ENCODE data around the gene GRIK1.

The GRIK1 gene

GRCh38 chr21:29641635-29642550 is 297.9 kb downstream of the GRIK1 start:
- POLR2A ChIA-PET (ENCODE audit: low non-redundant PET), result no interaction called here

DNA sequence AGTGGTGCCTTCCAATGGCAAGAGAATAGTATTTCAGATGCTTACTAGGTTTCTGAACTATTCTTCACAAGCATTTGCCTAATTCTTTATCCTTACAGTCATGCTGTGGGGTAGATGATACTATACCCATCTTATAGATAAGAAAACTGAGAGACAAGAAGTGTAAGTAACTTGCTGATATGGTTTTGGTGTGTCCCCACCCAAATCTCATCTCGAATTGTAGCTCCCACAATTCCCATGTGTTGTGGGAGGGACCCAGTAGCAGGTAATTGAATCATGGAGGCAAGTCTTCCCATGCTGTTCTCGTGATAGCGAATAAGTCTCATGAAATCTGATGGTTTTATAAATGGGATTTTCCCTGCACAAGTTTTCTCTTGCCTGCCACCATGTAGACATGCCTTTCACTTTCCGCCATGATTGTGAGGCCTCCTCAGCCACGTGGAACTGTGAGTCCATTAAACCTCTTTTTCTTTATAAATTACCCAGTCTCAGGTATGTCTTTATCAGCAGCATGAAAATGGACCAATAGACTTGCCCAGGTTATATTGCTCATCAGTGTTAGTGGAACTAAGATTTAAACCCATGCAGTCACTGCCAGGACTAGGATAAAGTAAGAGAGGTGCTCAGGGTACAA is 298.7 kb downstream of the GRIK1 start:
- H3K27ac ChIP-seq, result no peak overlapping the region
- POLR2A ChIA-PET (ENCODE audit: low non-redundant PET), result no interaction called here
- TF ChIP-seq, protein P1, sequence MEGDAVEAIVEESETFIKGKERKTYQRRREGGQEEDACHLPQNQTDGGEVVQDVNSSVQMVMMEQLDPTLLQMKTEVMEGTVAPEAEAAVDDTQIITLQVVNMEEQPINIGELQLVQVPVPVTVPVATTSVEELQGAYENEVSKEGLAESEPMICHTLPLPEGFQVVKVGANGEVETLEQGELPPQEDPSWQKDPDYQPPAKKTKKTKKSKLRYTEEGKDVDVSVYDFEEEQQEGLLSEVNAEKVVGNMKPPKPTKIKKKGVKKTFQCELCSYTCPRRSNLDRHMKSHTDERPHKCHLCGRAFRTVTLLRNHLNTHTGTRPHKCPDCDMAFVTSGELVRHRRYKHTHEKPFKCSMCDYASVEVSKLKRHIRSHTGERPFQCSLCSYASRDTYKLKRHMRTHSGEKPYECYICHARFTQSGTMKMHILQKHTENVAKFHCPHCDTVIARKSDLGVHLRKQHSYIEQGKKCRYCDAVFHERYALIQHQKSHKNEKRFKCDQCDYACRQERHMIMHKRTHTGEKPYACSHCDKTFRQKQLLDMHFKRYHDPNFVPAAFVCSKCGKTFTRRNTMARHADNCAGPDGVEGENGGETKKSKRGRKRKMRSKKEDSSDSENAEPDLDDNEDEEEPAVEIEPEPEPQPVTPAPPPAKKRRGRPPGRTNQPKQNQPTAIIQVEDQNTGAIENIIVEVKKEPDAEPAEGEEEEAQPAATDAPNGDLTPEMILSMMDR (conservative IDR thresholded peaks at IDR 0.05; ENCODE audit: low read depth), result no peak
- no peak for DNase-seq (ENCODE audit: low spot score)
- CTCF ChIA-PET, result no interaction called here

More at GRCh38 chr21:29641635-29642550, 297.9 kb downstream of the GRIK1 start:
- CTCF ChIA-PET, result no interaction called here
- DNase-seq (ENCODE audit: low spot score), result no peak
- H3K27ac ChIP-seq, result no peak overlapping the region
- TF ChIP-seq, protein P1 (conservative IDR thresholded peaks at IDR 0.05; ENCODE audit: low read depth), result no peak

DNA sequence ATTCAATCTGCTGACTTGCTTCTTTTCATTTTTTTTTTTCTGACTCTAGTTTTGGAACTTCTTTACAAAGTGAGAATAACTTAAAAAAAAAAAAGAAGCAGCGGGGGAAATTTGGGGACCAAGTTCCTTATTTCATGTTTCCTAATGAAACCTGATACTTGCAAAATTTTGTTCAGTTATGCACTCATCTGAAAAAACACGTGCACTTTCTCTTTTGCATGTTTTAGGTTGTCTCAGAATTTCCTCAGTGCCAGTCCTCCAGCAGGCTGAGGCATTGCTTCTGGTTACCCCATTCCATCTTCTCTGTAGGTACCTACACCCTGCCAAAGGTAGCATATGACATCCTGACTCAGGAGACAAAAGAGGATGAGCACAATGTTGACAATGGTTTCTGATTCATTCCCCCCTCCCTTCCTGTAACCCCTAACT is 299.7 kb downstream of the GRIK1 start:
- CTCF ChIA-PET, result no interaction called here
- POLR2A ChIA-PET (ENCODE audit: low non-redundant PET), result no interaction called here
- DNase-seq (ENCODE audit: low spot score), result no peak
- H3K27ac ChIP-seq, result no peak overlapping the region
- TF ChIP-seq, protein P1 (conservative IDR thresholded peaks at IDR 0.05; ENCODE audit: low read depth), result no peak

GRCh38 chr21:29639366-29640079 is 300.3 kb downstream of the GRIK1 start:
- DNase-seq (ENCODE audit: low spot score), result no peak
- H3K27ac ChIP-seq, result no peak overlapping the region
- ChIA-PET POLR2A (ENCODE audit: low non-redundant PET) (no interaction called here), CTCF (no interaction called here)
- TF ChIP-seq, protein P1 (conservative IDR thresholded peaks at IDR 0.05; ENCODE audit: low read depth), result no peak

DNA sequence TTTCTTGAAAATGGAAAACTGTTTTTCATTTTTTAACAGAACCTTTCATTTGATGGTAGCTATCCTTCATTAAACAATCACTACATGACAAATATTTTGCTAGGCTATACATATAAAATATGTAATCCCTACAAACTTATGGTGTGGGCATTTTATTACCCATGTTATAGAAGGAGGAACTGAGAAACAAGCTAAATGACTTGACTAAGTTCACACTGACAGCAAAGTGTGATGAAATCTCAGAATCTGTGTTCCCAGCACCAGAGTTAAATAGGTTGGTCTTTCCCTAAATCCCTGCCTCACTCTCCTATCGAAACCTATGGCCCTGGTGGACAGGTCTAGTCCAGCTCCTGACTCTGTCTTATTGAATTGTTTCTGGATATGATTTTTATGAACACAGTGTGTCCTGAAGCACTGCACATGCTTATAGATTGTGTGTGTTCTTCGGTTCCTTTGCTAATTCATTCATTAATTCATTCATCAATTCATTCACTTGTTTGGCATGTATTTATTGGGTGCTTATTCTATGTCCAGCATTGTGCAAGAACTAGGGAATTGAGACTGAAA is 301.0 kb downstream of the GRIK1 start:
- TF ChIP-seq, protein P1 (conservative IDR thresholded peaks at IDR 0.05; ENCODE audit: low read depth), result no peak
- CTCF ChIA-PET, result no interaction called here
- POLR2A ChIA-PET (ENCODE audit: low non-redundant PET), result no interaction called here
- no peak overlapping the region for H3K27ac ChIP-seq
- DNase-seq (ENCODE audit: low spot score), result no peak

GRCh38 chr21:29638138-29638537 is 301.7 kb downstream of the GRIK1 start:
- ChIA-PET CTCF (no interaction called here), POLR2A (ENCODE audit: low non-redundant PET) (no interaction called here)
- H3K27ac ChIP-seq, result no peak overlapping the region
- TF ChIP-seq, protein P1 (conservative IDR thresholded peaks at IDR 0.05; ENCODE audit: low read depth), result no peak
- DNase-seq (ENCODE audit: low spot score), result no peak

Measured in RWPE1 (cell line).